ENCODE data around the gene IRF1.

The IRF1 gene

GRCh38 chr5:132500244-132500930 is 9.8 kb upstream of the IRF1 start:
- no peak for FAIRE-seq

GRCh38 chr5:132499440-132500243 is 9.1 kb upstream of the IRF1 start:
- FAIRE-seq, result no peak

- FAIRE-seq, result no peak
Measured at GRCh38 chr5:132498686-132499271, 8.2 kb upstream of the IRF1 start.

- FAIRE-seq, result no peak
Measured at GRCh38 chr5:132498152-132498551, 7.6 kb upstream of the IRF1 start.

GRCh38 chr5:132497488-132497997 is 7.0 kb upstream of the IRF1 start:
- FAIRE-seq, result no peak

- FAIRE-seq, result no peak
Measured at GRCh38 chr5:132496631-132497487, 6.3 kb upstream of the IRF1 start.

- no peak for FAIRE-seq
Measured at GRCh38 chr5:132496191-132496630, 5.6 kb upstream of the IRF1 start.

- no peak for FAIRE-seq
Measured at GRCh38 chr5:132495667-132496190, 5.2 kb upstream of the IRF1 start.

- no peak for FAIRE-seq
Measured at GRCh38 chr5:132493821-132494220, 3.2 kb upstream of the IRF1 start.

- no peak for FAIRE-seq
Measured at GRCh38 chr5:132493241-132493640, 2.7 kb upstream of the IRF1 start.

GRCh38 chr5:132492386-132493125 is 2.0 kb upstream of the IRF1 start:
- no peak for FAIRE-seq

- no peak for FAIRE-seq
Measured at GRCh38 chr5:132491368-132492364, 1.1 kb upstream of the IRF1 start.

- no peak for FAIRE-seq
Measured at GRCh38 chr5:132489871-132490483, 596 bp downstream of the IRF1 start.

GRCh38 chr5:132489051-132489770 is 1.4 kb downstream of the IRF1 start:
- no peak for FAIRE-seq

- no peak for FAIRE-seq
Measured at GRCh38 chr5:132488590-132488989, 2.0 kb downstream of the IRF1 start.

- FAIRE-seq, result no peak
Measured at GRCh38 chr5:132487841-132488555, 2.6 kb downstream of the IRF1 start.

GRCh38 chr5:132487095-132487428 is 3.5 kb downstream of the IRF1 start:
- FAIRE-seq, result no peak

- no peak for FAIRE-seq
Measured at GRCh38 chr5:132486318-132487094, 4.1 kb downstream of the IRF1 start.
